HG03521 (cell line): ENCODE results near the gene C16orf96.

Source experiments
- ATAC-seq: cut with Tn5 transposase; IDR thresholded peaks from one replicate; pipeline ENCODE4 v1.9.1; 2021; ENCODE audit warnings: mild to moderate bottlenecking, moderate library complexity; ENCODE audit not compliant: unreplicated experiment

C16orf96 gene

GRCh38 chr16:4525069-4525468, 31.1 kb upstream of the C16orf96 start:
- no peak for ATAC-seq

GRCh38 chr16:4525634-4526277, 30.4 kb upstream of the C16orf96 start:
- ATAC-seq, result no peak

- no peak for ATAC-seq
These were observed 26.8 kb upstream of the C16orf96 start for GRCh38 chr16:4529085-4530060.

DNA sequence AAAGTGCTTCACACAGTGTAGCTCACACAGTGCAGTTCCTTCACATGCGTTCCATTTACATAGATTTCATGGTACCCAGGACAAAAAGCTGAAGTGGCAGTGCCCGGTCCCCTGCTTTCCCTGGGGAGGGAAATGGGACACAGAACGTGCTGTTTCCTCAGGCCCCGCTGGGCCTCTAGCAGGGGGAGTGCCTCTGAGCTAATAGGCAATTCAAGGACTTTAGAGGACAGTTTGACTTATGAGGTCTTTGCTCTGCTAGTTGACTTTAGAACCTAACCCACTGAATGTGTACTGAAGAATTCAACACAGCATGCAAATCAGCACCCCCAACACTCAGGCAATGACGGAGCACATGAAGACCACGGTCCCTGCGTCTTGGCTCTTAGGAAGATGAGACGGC, 24.3 kb upstream of the C16orf96 start:
- ATAC-seq, result no peak

GRCh38 chr16:4532238-4532637, 23.9 kb upstream of the C16orf96 start:
- ATAC-seq, result no peak

DNA sequence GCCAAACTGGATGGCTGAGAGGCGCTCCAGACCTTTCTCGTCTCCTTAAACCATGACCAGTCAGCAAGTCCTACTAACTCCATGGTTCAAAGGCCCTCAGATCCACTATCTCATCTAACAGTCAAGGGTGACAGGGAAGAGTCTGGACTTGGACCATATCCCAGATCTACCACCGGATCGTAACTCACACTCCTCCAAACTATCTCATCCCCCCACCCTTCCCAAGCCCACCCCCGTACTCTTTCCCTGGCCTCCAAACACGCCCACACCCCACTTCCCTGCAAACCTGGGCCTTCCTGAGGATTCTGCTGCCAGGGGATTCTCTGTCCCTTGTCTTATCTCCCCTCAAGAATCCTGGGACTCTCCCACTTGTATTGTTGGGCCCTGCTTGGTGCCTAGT, 22.6 kb upstream of the C16orf96 start:
- no peak for ATAC-seq

- ATAC-seq, result no peak
These were observed 21.9 kb upstream of the C16orf96 start for GRCh38 chr16:4534151-4534790.

- no peak for ATAC-seq
These were observed 20.5 kb upstream of the C16orf96 start for GRCh38 chr16:4535627-4536108.

- ATAC-seq, result no peak
These were observed 19.6 kb upstream of the C16orf96 start for GRCh38 chr16:4536391-4537106.

- ATAC-seq, result peak; percentile 25
These were observed 18.5 kb upstream of the C16orf96 start for GRCh38 chr16:4537376-4538343.

DNA sequence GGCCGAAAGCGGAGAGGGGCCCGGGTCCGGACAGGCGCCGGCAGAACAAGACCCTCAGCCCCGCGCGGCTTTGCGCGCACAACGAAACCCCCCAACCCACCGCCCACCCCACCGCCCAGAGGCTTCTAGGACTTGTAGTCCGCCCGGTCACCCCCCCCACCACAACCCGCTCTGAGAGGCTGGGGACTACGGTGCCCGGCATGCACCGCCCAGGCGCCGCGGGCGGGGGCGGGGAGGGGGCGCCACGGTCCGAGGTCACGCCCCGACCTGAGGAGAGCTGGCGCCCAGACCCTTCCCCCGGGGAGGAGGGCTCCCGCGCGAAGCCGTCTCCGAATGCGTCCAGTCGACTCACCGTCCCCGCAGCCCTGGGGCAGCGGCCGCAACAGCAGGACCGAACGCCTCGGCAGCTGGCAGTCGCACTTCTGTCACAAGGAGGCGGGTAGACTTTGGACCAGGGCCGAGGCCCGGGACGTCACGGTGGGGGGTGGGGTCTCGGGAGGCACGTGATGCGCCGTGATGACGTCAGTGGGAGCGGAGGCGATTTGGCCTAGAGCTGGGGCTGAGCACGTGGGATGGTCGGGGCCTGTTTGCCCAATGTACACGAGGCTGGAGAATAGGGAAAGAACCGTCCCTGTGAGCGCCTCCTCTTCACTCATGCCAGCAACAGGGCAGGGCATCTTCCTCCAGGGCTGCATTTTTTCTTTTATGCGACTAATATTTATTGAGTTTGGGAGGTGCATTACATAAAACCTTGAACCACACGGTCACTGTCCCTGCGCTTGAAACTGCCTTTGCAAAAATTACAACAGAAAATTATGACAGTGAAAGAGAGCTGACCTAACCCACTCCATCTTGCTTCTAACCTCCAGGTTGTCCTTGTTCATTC, 17.5 kb upstream of the C16orf96 start, which contains the start of gene CDIP1:
Gene CDIP1, minus strand, starts transcription at position 424 of the 886 bp plus-strand sequence. CDS start 24,643 bp downstream, outside the sequence.
- peak; percentile 70 for ATAC-seq

DNA sequence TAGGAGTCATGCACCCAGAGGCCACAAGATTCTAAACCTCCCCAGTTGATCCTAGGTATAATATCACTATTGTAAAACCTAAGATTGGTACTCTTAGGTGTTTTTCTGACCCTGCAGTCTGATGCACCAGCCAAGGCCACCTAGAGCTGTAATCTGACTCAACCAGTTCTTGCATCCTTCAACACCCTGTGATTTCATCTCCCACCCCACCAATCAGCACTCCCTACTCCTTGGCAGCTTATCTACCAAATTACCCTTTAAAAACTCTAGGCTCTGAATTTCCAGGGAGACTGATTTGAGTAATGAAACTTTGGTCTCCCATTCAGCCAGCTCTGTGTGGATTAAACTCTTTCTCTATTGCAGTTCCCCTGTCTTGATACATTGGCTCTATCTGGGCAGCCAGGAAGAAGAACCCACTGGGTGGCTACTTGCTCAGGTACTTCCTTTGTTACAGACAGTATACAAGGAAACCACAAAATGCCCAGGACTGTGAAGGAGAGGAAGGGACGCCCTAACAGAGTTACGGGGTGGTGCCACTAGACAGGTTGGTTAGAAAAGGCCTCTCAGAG, 16.3 kb upstream of the C16orf96 start:
- no peak for ATAC-seq

DNA sequence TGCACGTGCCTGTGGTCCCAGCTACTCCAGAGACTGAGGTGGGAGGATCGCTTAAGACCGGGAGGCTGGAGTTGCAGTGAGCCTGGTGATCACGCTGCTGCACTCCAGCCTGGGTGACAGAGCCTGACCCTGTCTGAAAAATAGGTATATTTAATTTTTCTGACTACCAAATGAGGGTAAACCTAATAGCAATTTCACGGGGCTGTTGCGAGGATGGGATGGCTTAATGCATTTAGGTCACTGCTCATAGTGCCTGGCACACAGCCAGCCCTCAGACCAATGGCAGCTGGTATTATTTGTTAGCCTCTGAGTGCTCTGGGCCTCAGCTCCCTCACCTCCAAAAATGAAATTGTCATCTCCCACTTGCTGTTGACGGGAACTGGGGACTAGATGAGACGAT, 11.7 kb upstream of the C16orf96 start:
- ATAC-seq, result no peak

GRCh38 chr16:4548124-4548523, 8.0 kb upstream of the C16orf96 start:
- ATAC-seq, result no peak

- ATAC-seq, result no peak
These were observed 5.5 kb upstream of the C16orf96 start for GRCh38 chr16:4550591-4550990.

- no peak for ATAC-seq
These were observed 3.6 kb upstream of the C16orf96 start for GRCh38 chr16:4552541-4552940.

GRCh38 chr16:4556580-4556979, 440 bp downstream of the C16orf96 start:
- ATAC-seq, result no peak

GRCh38 chr16:4557973-4558372, 1.8 kb downstream of the C16orf96 start:
- ATAC-seq, result no peak
